Forelimb muscle (tissue), 1 donor: ENCODE measurements around the gene MAL. TPM values are rescaled to one million over a fixed set of nuclear protein-coding genes. Genes with fewer than 3 reads are reported as not detected.

Source experiments
- DNase-seq: peaks from one replicate; pipeline ENCODE4 v3.0.0-alpha.2; 2013; ENCODE audit warnings: low read depth
- polyA plus RNA-seq: library from polyadenylated mRNA; unstranded; fragments of 120-200 nt; gene quantifications from one replicate; pipeline ENCODE4 v1.2.1, GENCODE V29; 2013; ENCODE audit not compliant: insufficient read length

MAL gene
- polyA plus RNA-seq, 1 donor: 2.5 TPM

- no peak for DNase-seq
Observed at GRCh38 chr2:95016616-95017015, 8.9 kb upstream of the MAL start.

GRCh38 chr2:95017071-95017501, 8.4 kb upstream of the MAL start:
- DNase-seq: no peak

- no peak for DNase-seq
Observed at GRCh38 chr2:95017836-95018235, 7.7 kb upstream of the MAL start.

- DNase-seq: no peak
Observed at GRCh38 chr2:95018301-95018700, 7.2 kb upstream of the MAL start.

GRCh38 chr2:95018861-95019550, 6.5 kb upstream of the MAL start:
- DNase-seq: no peak

GRCh38 chr2:95019572-95019971, 5.9 kb upstream of the MAL start:
- no peak for DNase-seq

GRCh38 chr2:95020275-95021022, 5.1 kb upstream of the MAL start:
- DNase-seq: no peak

- no peak for DNase-seq
Observed at GRCh38 chr2:95021023-95021416, 4.5 kb upstream of the MAL start.

GRCh38 chr2:95021847-95022246, 3.7 kb upstream of the MAL start:
- DNase-seq: no peak

- peak; percentile 14 for DNase-seq
Observed at GRCh38 chr2:95022309-95023221, 2.9 kb upstream of the MAL start.

GRCh38 chr2:95023222-95023597, 2.3 kb upstream of the MAL start:
- DNase-seq: no peak

GRCh38 chr2:95024371-95024770, 1.1 kb upstream of the MAL start:
- DNase-seq: no peak

GRCh38 chr2:95024960-95025405, 525 bp upstream of the MAL start:
- no peak for DNase-seq

- DNase-seq: no peak
Observed at GRCh38 chr2:95026471-95027368, 1.2 kb downstream of the MAL start.

- no peak for DNase-seq
Observed at GRCh38 chr2:95027369-95027720, 1.8 kb downstream of the MAL start.

GRCh38 chr2:95029898-95030341, 4.4 kb downstream of the MAL start:
- DNase-seq: no peak

- no peak for DNase-seq
Observed at GRCh38 chr2:95030496-95030895, 5.0 kb downstream of the MAL start.

GRCh38 chr2:95031076-95031725, 5.7 kb downstream of the MAL start:
- DNase-seq: no peak

- no peak for DNase-seq
Observed at GRCh38 chr2:95031726-95032116, 6.2 kb downstream of the MAL start.

- DNase-seq: no peak
Observed at GRCh38 chr2:95032341-95032740, 6.8 kb downstream of the MAL start.
